Right lobe of liver (tissue), 4 donors: ENCODE measurements around the gene EIF4E.

ENCODE experiments used
- CTCF ChIP-seq, 4 donors: fragments of 200-600 bp in 3 of 4; fragments of 450-650 bp in 1 of 4; IDR thresholded peaks; one replicate each; pipeline versions ENCODE4 v1.5.1 to v1.8.0; 2016 to 2022; ENCODE audit warnings: antibody characterized with exemption in 4 of 4, mild to moderate bottlenecking in 2 of 4
- POLR2A ChIP-seq: fragments of 450-650 bp; IDR thresholded peaks from one replicate; pipeline ENCODE4 v1.6.1; 2017; ENCODE audit warnings: antibody characterized with exemption, mild to moderate bottlenecking
- donor health status: DM: no; HTN: no; CAD: no.
- donor health status: DM: no; HTN: no; CAD: no.
- donor health status: DM: no; HTN: yes; CAD: no.

- TF ChIP-seq POLR2A (no peak), CTCF (IDR thresholded peaks at IDR 0.05) (no peak)
Measured at GRCh38 chr4:98838531-98838930, 90.4 kb downstream of the EIF4E start.
